RPMI7951 (cell line): ENCODE measurements around the gene RPS6KC1. TPM values are rescaled to one million over a fixed set of nuclear protein-coding genes. Genes with fewer than 3 reads are reported as not detected.
"Not testable (repeated sequence)": the region's sequence is repeated elsewhere in the genome, so short reads cannot be mapped to it uniquely, and the experiment has no call there.

Source experiments
- DNase-seq: peaks from one replicate; pipeline ENCODE4 v3.0.0-alpha.2; 2012; ENCODE audit warnings: low read depth
- total RNA-seq: library from RNA; depleted of rRNA; stranded (reverse); fragments of >200 nt; shearing (Covaris generic); gene quantifications from 2 replicates; pipeline ENCODE4 v1.2.3, GENCODE V29; 2014

Gene RPS6KC1
- total RNA-seq, 1 experiment from 2014 or later = 19.3 TPM

DNA sequence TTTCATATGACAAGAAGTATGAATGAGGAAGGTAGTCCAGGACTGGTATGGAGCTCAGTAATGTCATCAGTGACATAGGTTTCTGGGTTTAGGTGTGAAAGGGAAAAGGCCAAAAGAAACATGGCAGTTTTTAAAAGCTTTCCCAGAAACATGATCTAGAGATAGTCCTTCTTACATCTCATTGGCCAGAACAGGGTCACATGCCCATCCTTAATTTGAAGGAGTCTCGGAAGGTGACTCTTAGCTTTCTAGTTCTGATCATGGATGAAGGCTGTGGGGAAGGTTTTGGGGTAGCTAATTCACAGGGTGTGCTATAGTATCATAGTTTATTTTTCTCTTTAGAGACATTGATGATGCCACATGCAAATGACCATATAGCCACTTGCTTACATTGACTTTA is 55.3 kb downstream of the RPS6KC1 start:
- DNase-seq = no peak

DNA sequence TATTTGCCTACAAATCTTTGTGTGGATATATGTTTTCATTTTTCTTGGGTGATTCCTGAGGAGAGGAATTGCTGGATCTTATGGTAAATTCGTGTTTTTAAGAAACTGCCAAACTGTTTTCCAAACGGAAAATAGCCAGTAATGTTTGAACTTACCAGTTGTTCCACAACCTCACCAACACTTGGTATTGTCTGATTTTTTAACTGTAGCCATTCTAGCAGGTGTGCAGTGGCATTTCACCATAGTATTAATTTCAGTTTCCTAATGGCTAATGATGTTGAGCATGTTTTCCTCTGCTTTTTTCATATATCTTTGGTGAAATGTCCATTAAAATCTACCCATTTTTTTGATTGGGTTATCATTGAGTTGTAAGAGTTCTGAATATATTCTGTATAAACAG is 56.6 kb downstream of the RPS6KC1 start:
- DNase-seq = no peak

DNA sequence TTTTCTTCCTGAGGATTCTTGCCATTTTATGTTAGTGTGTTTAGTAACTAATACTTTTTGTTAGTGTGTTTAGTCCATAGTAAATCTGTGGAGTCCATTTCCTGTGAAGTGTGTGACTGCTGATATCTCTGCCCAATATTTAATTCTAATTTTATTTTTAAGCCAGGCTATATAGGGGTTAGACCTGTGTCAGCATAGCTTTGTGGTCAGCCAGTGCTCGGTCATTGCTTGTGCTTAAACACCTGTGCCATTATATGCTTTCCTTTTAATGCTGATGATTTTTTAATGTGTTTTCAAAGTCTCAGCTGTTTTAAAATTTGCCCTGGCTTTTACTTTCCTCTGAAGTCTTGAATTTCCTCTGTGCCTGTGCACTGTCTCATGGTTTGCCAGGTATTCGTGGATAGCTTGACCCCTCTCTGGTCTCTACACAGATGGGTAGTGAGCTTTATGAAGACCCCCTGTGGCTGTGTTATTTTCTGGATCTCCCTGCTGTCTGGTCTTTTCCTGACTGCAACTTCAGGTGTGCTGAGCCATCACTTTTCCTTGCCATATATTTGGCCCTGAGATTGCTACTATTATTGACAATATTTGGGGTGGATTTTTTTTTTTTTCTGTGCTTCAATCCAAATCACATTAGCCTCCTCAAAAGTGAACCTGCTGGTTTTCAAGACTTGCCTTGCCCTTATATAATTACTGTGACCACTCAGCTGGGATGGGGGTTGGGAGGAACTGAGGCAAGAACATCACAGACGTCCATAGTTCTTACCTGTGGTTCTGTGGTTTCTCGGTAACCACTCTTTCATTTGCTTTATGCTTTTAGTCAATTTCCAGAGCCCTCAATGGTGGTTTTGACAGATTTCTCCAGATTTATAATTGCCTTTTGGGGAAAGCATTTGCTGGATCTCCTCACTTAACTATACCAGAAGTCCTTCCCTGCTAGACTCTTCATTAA is 59.6 kb downstream of the RPS6KC1 start:
- no peak for DNase-seq

DNA sequence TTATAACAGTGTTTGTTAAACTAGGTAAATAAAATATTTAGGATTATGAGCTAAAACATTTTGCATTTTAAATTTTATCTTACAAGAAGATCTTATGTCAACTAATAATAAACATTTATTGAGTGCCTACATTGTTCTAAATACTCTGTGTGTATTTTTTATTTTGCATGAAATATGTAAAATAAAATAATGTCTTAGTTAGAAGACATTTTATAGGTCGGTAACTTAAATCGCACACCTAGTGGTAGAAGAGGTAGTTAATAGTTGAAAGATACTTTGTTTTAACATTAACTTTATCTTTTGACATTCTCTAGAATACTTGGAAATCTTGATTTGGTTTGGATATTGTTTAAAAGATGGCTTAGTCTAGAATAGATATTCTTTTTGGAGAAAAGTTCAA is 60.5 kb downstream of the RPS6KC1 start:
- DNase-seq = no peak

DNA sequence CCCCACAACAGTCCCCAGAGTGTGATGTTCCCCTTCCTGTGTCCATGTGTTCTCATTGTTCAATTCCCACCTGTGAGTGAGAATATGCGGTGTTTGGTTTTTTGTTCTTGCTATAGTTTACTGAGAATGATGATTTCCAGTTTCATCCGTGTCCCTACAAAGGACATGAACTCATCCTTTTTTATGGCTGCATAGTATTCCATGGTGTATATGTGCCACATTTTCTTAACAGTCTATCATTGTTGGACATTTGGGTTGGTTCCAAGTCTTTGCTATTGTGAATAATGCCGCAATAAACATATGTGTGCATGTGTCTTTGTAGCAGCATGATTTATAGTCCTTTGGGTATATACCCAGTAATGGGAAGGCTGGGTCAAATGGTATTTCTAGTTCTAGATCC is 61.7 kb downstream of the RPS6KC1 start:
- DNase-seq = not testable (repeated sequence)

DNA sequence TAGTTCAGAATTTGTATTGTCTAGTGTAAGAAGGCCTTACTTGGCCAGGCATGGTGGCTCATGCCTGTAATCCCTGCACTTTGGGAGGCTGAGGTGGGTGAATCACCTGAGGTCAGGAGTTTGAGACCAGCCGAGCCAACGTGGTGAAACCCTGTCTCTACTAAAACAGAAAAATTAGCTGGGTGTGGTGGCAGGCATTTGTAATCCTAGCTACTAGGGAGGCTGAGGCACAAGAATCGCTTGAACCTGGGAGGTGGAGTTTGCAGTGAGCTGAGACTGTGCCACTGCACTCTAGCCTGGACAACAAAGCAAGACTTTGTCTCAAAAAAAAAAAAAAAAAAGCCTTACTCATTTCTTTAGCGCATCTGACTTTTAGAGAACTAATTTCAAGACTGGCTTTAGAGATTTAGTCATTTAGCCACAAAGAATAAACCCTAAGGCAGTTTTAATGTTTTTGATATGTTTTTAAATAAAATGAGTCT is 66.7 kb downstream of the RPS6KC1 start:
- peak; percentile 20 for DNase-seq

DNA sequence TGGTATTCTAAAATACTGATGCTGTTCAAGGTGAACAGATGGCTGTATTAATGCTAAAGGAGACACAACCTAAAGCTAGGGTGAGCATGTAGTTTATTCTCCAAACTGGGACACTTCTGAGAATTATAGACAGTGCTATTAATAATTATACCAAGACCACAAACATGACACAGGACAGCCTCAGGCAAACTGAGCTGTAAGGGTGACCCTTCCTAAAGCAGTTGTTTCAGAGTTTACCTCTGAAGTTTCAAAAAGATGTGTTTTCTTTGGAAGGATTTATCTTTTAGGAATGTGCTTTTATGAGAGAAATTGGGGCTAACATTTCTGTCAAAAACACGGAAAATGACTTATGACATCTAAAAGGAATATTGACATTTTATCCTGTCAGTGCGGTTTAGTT is 68.8 kb downstream of the RPS6KC1 start:
- DNase-seq = peak; percentile 51

DNA sequence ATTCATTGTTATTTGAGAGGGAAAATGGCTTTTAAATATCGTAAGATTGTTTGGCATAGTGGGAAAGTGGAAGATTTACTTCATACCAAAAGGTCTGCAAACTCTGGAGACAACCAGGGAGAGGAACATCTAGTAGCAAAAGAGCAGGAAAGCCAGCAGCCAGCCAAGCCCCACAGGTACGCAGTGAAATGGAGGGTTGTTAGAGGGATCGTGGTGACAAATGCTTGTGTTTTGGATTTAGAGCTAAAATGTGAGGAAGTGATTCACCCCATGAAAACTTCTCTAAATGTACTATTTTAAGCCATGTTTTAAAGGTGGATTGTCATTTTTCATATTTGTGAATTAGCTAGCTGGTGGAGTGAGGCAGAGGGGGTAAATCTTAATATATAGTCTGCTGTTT is 69.3 kb downstream of the RPS6KC1 start:
- peak; percentile 3 for DNase-seq

DNA sequence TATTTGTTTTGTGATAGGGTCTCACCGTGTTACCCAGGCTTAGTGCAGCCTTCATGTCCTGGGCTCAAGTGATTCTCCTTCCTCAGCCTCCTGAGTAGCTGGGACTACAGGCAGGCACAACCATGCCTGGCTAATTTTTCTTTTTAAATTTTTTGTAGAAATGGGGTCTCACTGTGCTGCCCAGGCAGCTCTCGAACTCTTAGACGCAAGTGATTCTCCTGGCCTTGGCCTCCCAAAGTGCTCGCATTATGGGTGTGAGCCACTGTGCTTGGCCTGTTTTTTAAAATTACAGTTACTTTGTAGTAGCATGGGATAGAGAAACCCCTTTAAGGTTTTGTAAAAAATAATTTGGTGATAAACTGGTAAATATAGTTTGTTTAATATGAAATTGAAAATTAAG is 69.9 kb downstream of the RPS6KC1 start:
- no peak for DNase-seq

DNA sequence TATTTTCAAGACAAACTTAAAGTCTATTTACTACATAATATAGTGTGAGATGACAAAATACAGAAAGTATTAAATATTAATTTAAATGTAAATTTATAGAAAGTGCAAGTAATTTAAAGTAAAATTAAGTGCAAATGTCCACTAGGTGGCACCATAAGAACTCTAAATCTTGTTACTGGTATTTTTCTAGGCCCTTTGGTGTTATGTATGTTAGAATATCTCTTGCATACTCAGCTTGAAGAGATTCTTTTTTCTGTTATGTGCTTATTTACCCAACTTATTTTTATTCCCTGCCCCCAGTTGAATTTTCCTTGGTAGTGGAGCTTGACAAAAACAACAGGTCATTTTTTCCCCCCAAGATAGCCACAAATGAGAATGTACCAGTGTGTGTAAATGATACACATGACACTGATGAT is 71.5 kb downstream of the RPS6KC1 start:
- peak; percentile 37 for DNase-seq

DNA sequence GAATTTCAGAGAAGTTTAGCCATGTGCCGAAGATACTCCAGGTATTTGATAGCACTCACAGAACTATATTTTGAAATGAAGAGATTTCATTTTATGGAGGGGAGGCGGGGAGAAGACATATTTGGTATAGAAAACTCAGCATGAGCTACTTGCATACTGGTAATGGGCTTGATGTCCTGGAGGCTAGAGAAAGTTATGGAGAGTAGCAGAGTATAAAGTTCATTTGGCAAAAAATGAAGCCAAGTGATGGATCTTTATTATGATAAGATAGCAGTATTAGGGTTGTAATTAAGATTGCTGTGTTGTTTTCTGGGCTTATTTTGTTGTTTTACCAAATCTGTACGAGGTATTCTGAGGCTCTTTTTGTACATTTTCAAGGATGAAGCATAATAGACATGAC is 72.0 kb downstream of the RPS6KC1 start:
- no peak for DNase-seq

DNA sequence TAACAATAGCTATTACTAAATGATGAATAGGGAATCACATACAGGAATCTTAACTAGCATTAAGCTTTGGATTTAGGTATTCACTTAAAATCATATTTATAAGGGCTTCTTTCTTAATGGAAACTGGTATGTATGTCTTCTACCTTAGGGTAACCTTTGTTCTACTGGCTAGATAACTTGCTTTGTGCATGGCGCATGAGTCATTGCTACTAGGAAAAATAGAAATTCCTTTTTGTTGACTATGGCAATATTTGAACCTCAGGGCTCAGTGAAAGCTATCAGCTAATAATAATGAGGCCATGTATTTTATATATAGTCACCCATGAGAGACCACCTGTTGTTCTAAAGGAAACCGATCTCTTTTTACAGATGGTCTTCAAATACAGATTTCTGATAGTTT is 72.5 kb downstream of the RPS6KC1 start:
- peak; percentile 57 for DNase-seq

DNA sequence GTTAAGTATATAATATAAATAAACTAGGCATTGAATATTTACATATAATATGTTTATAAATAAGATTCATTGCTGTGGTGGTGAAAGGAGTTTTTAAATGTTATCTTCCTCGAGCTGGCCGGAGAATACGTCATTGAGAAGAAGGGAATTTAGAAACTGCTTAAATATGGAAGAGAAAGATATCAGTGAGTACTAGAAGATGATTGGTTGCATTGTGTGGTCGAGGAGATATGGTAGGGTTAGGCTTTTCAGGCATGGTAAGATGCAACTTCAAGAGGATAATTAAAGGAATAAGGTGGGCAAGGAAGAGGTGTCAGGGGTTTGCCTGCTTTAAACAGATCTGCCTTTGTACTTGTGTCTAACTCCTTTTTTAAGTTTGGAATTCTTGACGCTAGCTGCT is 73.5 kb downstream of the RPS6KC1 start:
- no peak for DNase-seq

DNA sequence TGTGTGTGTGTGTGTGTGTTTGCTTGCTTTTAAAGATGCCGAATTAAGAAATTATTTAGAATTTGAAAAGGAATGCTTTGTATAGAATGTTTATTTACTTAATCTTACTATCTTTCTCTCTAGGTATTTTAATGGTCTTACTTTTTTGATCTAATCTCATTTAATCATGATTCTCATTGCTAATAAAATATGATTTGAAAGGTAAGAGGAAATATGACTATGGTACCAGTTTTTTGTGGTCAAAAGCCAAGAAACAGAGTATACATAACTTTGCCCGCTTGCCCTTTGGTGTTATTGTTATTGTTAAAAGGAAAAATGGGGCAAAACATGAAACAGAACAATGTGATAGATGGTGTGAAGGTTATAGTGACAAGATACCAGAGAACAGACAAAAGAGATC is 74.6 kb downstream of the RPS6KC1 start:
- DNase-seq = no peak

DNA sequence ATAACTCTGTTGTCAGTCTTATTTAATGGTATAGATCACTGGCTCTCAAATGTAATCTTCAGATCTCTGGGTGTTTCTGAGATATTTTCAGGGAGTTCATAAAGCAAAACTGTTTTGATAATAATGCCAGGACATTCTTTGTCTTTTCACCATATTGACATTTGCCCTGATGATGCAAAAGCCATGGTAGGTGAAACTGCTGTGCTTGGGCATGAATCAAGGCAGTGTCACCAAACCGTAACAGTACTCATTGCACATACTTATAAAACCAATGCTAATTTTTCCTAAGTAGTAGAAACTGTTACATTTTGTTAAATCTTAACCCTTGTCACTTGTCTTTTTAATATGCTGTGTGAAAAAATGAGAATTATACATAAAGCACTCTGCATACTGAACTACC is 76.0 kb downstream of the RPS6KC1 start:
- no peak for DNase-seq

DNA sequence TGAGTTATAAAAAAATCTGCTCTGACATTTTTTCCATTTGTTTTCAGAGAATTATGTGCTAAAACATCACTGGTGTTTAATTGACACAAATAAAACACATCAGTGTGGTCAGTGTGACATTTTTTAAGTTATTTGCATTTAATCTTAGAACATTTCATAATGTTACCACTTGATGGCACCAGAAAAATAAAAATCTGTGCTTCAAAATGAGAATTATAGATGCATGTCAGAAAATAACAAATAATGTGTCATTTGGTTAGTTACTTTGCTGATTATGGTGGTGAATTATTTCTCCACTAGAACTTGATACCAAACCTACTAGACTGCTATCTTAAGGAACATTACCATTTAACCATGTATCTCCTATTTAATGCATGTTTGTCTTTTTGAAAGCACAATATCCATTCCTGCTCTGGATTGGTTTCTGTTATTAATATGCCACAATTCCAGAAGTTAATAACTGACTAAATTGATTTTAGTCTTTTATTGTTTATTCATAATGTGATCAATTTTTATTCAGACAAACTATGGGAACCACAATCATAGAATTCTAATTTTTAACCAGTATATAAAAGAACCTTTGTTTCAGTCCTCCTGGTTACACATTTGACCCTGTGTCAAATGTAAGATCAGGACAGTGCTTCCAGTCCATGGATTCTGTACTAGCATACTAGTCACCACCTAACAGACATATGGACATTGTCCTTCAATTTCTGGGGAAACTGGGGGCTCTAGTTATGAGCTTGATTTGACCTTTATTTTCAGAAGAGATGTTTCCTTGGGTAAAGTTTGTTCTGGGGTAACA is 81.0 kb downstream of the RPS6KC1 start:
- no peak for DNase-seq

DNA sequence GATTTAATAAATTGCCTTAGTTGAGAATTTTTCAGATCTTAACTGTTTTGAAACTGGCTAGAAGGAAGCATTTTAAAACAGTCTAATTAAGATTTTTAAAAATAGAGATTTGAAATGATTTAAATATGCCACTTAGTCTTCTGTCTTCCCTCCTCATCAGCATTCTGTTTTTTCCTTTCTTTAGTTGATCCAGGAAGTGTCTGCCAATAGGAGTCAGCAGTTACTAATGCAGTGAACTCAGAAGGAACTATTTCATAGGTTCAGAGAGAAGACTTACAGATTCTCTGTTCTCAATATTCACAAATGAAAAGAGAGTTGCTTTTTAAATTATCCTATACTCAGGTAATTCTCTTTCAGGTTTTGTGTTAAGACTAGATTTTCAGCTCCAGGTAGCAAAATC is 84.5 kb downstream of the RPS6KC1 start:
- no peak for DNase-seq

DNA sequence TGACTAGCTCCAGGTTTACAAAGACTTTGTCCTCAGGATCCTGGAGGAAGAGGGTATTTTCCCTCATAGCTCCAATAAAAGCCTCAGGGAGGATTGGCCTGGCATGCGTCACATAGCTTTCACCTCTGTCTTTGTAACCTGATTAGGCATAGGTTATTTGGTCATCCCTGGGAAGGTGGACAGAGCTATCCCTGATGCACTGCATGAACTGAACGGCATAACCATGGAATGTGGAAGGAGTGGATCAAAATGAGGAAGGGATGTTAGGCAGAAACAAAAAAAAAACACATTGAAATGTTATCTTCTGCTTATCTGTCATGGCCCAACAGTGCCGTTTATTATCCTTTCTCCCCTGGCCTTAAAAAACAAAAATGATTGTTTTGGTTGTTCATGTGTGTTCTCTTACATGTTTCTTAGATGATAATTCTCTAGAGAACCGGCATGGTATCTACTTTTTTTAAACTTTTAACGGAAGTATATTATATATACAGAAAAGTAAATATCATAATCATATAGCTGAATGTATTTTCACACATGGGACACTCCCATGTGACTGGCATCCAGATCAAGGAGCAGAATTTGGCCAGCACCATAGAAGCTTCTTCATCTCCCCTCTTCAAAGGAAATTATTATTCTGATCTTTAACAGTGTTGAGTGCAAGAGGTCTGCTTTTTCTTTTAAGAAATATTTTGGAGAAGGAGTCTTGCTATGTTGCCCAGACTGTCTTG is 85.3 kb downstream of the RPS6KC1 start:
- no peak for DNase-seq

DNA sequence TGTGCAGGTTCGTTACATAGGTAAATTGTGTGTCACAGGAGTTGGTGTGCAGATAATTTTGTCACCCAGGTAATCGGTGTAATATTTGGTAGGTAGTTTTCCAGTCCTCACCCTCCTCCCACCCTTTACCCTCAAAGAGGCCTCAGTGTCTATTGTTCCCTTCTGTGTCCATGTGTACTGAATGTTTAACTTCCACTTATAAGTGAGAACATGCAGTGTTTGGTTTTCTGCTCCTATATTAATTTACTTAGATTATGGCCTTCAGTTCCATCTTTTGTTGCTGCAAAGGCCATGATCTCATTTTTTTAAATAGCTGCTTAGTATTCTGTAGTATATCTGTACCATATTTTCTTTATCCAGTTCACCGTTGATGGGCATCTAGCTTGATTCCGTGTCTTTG is 87.3 kb downstream of the RPS6KC1 start:
- DNase-seq = no peak

DNA sequence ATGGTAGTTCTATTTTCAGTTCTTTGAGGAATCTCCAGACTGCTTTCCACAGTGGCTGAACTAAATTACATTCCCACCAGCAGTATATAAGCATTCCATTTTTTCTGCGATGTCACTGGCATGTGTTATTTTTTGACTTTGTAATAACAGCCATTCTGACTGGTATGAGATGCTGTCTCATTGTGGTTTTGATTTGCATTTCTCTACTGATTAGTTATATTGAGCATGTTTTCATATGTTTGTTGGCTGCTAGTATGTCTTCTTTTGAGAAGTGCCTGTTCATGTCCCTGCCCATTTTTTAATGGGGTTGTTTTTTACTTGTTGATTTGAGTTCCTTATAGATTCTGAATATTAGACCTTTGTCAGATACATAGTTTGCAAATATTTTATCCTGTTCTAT is 87.9 kb downstream of the RPS6KC1 start:
- DNase-seq = peak; percentile 24

DNA sequence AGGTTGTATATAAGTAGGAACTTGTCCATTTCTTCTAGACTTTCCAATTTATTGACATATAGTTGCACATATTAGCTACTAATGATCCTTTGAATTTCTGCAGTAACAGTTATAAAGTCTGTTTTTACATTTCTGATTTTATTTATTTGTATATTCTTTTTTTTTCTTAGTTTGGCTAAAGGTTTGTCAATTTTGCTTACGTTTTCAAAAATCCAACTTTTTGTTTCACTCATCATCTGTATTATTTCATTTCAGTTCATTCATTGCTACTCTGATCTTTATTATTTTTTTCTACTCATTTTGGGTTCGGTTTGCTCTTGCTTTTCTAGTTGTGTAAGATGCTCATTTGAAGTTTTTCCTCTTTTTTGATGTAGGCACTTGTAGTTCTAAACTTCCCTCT is 97.9 kb downstream of the RPS6KC1 start:
- DNase-seq = no peak

DNA sequence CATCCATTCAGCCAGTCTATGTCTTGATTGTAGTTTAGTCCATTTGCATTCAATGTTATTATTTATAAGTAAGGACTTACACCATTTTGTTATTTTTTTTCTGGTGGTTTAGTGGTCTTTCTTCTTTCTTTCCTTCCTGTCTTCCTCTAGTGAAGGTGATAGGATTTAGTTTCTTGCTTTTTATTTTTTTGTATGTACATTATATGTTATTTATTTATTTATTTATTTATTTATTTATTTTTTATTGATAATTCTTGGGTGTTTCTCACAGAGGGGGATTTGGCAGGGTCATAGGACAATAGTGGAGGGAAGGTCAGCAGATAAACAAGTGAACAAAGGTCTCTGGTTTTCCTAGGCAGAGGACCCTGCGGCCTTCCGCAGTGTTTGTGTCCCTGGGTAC is 99.0 kb downstream of the RPS6KC1 start:
- not testable (repeated sequence) for DNase-seq
